ENCODE results near the gene ALG6. TPM values are rescaled to one million over a fixed set of nuclear protein-coding genes. Genes with fewer than 3 reads are reported as not detected.

Gene ALG6
- total RNA-seq, 1 donor from 2014 or later, result 22.6 TPM

DNA sequence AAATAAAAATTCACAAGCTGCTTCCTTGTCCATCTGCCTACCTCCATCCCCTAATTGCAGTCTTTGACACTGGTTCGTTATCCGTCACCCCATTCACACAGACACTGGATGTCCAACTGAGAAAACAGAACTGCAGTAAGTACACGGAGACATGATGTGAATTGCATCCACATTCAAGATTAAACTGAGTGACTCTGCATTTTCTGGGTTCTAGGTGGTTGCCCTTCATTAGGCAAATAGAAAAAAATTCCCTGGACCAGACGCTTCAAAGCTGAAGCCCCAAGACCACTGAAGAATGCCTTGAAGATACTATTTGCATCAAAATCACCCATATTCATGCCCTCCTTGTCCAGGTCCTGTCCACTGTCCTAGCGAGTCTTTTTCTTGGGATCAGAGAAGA lies 7.9 kb upstream of the ALG6 start:
- no peak overlapping the region for H3K4me3 Mint-ChIP-seq (ENCODE audit: low read depth)
- no peaks in the 10 kb centered on the region for H3K4me1 Mint-ChIP-seq (ENCODE audit: low read depth)
- H3K27ac Mint-ChIP-seq, result no peak overlapping the region
- no peaks in the 10 kb centered on the region for H3K36me3 Mint-ChIP-seq (ENCODE audit: insufficient read depth)
- peaks cover 12% of the 10 kb centered on the region for H3K27me3 Mint-ChIP-seq
- no peak for DNase-seq (ENCODE audit: low spot score, unreplicated experiment)
- H3K9me3 Mint-ChIP-seq (ENCODE audit: low read depth), result no peaks in the 10 kb centered on the region
- TF ChIP-seq, protein P1, sequence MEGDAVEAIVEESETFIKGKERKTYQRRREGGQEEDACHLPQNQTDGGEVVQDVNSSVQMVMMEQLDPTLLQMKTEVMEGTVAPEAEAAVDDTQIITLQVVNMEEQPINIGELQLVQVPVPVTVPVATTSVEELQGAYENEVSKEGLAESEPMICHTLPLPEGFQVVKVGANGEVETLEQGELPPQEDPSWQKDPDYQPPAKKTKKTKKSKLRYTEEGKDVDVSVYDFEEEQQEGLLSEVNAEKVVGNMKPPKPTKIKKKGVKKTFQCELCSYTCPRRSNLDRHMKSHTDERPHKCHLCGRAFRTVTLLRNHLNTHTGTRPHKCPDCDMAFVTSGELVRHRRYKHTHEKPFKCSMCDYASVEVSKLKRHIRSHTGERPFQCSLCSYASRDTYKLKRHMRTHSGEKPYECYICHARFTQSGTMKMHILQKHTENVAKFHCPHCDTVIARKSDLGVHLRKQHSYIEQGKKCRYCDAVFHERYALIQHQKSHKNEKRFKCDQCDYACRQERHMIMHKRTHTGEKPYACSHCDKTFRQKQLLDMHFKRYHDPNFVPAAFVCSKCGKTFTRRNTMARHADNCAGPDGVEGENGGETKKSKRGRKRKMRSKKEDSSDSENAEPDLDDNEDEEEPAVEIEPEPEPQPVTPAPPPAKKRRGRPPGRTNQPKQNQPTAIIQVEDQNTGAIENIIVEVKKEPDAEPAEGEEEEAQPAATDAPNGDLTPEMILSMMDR (IDR thresholded peaks at IDR 0.05; ENCODE audit: unreplicated experiment), result no peak

DNA sequence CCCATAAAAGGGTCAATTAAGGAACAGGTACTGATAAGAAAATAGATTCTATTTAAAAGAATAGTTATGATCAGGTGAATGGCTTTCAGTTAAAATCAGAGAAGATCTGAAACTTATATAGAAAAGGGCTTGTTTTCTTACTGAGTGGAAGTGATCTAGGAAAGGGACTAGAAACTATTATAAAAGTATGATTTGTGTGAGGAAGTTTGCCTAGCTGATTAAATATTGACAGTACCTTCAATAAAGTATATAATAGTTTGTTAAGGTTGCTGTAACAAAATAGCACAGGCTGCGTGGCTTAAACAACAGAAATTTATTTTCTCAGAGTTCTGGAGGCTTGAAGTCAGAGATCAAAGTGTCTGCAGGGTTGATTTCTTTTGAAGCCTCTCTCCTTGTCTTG lies 5.4 kb upstream of the ALG6 start:
- Mint-ChIP-seq H3K27ac (no peak overlapping the region), H3K9me3 (ENCODE audit: low read depth) (no peaks in the 10 kb centered on the region), H3K4me1 (ENCODE audit: low read depth) (peaks cover 2% of the 10 kb centered on the region), H3K4me3 (ENCODE audit: low read depth) (no peak overlapping the region), H3K27me3 (peaks cover 15% of the 10 kb centered on the region), H3K36me3 (ENCODE audit: insufficient read depth) (no peaks in the 10 kb centered on the region)
- DNase-seq (ENCODE audit: low spot score, unreplicated experiment), result no peak
- TF ChIP-seq, protein P1 (IDR thresholded peaks at IDR 0.05; ENCODE audit: unreplicated experiment), result no peak

DNA sequence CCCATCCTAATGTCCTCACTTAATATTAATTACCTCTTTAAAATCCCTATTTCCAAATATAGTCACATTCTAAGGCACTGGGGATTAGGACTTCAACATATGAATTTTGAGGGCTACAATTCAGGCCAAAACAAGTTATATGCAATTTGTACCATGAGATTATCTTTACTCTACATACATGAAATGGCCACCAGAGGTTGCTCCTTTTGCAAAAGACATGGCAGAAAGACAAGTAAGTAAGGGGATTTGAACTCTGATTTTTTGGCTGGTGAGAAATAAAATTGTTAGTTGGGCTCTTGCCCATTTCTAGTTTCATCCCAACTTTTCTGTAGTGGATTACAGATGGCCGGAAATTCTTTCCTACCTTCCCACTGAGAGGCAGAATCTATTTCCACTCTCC lies 4.8 kb upstream of the ALG6 start:
- TF ChIP-seq, protein P1 (IDR thresholded peaks at IDR 0.05; ENCODE audit: unreplicated experiment), result no peak
- peaks cover 15% of the 10 kb centered on the region for H3K27me3 Mint-ChIP-seq
- H3K4me3 Mint-ChIP-seq (ENCODE audit: low read depth), result no peak overlapping the region
- no peaks in the 10 kb centered on the region for H3K36me3 Mint-ChIP-seq (ENCODE audit: insufficient read depth)
- peaks cover 2% of the 10 kb centered on the region for H3K4me1 Mint-ChIP-seq (ENCODE audit: low read depth)
- H3K9me3 Mint-ChIP-seq (ENCODE audit: low read depth), result no peaks in the 10 kb centered on the region
- H3K27ac Mint-ChIP-seq, result no peak overlapping the region
- no peak for DNase-seq (ENCODE audit: low spot score, unreplicated experiment)

DNA sequence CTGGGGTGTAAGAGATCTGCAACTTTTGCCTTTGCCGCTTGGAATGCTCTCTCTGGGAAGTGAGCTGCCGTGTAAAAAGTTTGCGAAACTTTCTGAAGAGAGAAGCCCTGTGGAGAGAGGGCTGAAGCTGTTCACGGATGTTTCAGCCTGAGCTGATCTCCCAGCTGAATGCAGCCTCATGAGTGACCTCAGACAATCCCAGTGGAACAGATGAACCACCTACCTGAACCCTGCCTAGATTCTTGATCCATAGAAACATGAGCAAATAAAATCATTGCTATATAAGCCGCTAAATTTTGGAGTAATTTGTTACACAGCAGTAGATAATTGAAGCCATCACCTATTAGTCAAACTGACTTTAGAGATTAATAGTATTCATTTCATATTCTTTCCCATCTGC lies 4.4 kb upstream of the ALG6 start:
- no peak overlapping the region for H3K27ac Mint-ChIP-seq
- peaks cover 5% of the 10 kb centered on the region for H3K4me1 Mint-ChIP-seq (ENCODE audit: low read depth)
- no peak for DNase-seq (ENCODE audit: low spot score, unreplicated experiment)
- peaks cover 15% of the 10 kb centered on the region for H3K27me3 Mint-ChIP-seq
- TF ChIP-seq, protein P1 (IDR thresholded peaks at IDR 0.05; ENCODE audit: unreplicated experiment), result no peak
- no peaks in the 10 kb centered on the region for H3K36me3 Mint-ChIP-seq (ENCODE audit: insufficient read depth)
- H3K4me3 Mint-ChIP-seq (ENCODE audit: low read depth), result no peak overlapping the region
- no peaks in the 10 kb centered on the region for H3K9me3 Mint-ChIP-seq (ENCODE audit: low read depth)

DNA sequence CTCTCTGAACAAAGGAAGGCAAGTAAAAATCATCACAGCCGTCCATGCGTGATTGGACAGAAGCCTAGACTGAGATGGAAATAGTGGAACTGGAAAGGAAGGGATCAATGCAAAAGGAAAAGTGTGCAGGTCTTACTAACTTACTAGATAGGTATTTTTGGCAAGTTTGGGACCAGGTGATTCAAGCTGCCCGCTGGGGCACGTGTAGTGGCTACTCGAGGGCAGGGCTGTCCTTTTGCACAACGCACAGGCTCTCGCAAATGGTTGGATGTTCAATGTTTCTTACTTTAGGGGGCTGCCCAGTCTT lies 566 bp upstream of the ALG6 start:
- H3K27ac Mint-ChIP-seq, result peak overlapping the region; percentile 53
- peak overlapping the region; percentile 68 for H3K4me3 Mint-ChIP-seq (ENCODE audit: low read depth)

More for the DNA sequence above, 566 bp upstream of the ALG6 start:
- Mint-ChIP-seq H3K9me3 (ENCODE audit: low read depth) (no peaks in the 10 kb centered on the region), H3K36me3 (ENCODE audit: insufficient read depth) (peaks cover 3% of the 10 kb centered on the region), H3K4me1 (ENCODE audit: low read depth) (peaks cover 5% of the 10 kb centered on the region), H3K27me3 (peaks cover 15% of the 10 kb centered on the region)
- TF ChIP-seq, protein P1 (IDR thresholded peaks at IDR 0.05; ENCODE audit: unreplicated experiment), result no peak
- no peak for DNase-seq (ENCODE audit: low spot score, unreplicated experiment)

Data from progenitor cell of endocrine pancreas (in vitro differentiated cells).